Kasumi-1 (cell line): ENCODE results near the gene CTSZ.
"Not testable (repeated sequence)": the region's sequence is repeated elsewhere in the genome, so short reads cannot be mapped to it uniquely, and the experiment has no call there.

ENCODE experiments used
- DNase-seq, 2 experiments: peaks; one replicate each; lab custom pipeline; 2025; lab: John Stamatoyannopoulos, UW

CTSZ gene

DNA sequence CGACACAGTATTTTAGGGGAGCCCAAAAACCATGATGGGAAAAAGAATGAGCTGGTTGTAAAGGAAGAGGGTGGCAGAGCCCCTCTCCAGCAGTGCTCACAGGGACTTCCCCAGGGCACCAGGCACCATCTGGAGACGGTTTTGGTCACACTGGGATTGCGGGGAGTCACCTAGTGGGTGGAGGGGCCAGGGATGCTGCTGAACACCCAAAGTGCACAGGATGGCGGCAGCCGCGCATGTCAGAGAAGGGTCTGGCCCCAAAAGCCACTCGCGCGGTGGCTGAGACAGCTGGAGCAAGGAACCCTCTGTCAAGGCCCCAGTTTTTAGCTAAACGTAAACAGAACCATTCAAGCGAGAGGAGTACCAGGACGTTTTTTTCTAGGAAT lies 10.8 kb downstream of the CTSZ start:
- no peak for DNase-seq

DNA sequence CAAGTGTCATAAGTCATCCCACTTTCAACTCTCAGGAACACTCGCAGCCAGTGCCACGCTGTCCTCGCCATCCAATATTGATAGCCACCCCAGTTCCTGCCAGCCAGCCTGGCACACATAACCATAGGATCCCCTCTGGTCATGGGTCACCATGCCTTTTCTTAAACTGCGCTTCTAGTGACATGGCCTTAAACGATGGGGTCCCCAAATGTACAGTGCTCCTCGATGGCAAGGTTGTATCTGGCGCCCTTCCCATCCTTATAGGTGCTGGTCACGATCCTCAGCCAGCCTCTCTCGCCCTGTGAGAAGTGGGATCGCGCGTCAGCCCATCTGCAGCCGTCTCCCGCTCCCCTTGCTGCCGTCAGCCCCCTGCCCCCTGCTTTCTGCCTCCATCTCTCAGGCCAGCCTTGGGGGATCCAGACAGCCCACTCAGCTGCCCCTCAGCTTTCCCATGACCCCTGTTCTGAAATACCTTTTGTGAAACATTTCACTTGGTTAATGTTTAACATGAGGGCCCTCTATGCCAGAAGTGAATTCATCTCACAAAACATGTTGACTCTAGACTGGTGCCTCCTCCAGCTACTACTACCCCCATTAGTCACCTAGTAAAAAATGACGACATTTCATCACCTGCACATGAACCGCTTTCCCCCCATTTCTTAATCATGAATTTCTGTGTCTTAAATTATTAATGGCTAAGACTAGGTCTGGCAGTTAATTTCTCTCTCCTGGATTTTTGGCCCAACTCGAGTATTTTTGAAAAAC lies 11.4 kb downstream of the CTSZ start:
- no peak for DNase-seq

DNA sequence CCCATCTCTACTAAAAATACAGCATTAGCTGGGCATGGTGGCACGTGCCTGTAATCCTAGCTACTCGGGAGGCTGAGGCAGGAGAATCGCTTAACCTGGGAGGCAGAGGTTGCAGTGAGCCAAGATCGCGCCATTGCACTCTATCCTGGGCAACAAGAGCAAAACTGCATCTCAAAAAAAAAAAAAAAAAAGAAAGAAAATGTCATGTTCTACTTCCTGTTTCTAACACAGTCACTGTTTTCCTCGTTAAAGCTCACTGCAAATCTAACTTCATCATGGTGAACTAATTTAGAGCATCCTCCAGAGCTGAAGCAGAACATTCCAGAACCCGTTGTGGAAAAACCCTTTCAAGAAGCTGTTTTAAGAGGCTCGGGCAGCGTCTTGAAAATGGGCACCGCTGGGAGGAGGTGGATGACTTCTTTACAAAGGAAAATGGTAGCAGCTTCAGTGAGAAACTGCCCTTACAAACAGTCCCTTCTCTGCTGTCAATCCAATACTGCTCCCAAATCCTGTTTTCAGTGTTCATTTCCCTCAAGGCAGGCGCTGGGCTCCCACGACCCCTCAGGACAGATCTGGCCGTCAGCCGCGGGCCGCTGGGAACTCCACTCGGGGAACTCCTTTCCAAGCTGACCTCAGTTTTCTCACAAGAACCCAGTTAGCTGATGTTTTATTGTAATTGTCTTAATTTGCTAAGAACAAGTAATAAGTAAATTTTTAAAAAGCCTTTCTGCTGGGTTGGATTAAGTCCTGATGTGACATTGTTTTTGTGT lies 12.5 kb downstream of the CTSZ start:
- DNase-seq: no peak

DNA sequence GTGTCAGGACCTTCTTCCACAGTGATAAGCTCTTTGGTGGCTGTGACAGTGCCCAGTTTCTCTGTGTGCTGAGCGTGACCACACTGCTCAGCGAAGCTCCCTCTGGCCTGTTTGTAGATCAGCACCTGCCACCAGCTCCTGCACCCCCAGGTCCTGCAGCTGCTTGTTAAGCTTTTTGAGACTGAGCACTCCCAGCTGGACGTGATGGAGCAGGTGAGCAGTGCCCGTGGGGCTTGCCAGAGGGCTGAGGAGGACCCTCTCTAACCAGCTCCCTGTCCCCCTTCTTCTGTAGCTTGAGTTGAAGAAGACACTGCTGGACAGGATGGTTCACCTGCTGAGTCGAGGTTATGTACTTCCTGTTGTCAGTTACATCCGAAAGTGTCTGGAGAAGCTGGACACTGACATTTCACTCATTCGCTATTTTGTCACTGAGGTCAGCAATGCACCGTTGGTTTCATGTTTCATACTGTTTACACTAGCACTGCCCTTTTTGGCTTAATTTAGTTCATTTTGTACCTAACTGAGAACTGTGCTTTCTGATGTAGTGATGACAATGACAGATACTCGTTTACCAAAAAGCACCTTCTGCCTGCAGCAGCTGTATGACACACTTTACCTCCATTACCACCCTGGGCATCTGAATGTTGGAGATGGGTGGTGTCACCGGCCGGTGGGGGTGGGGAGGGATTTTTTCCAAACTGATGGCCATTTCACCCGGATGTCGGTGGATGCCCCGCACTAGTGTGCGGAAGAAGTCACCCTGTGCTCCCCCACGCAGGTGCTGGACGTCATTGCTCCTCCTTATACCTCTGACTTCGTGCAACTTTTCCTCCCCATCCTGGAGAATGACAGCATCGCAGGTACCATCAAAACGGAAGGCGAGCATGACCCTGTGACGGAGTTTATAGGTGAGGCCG lies 13.5 kb downstream of the CTSZ start:
- no peak for DNase-seq

DNA sequence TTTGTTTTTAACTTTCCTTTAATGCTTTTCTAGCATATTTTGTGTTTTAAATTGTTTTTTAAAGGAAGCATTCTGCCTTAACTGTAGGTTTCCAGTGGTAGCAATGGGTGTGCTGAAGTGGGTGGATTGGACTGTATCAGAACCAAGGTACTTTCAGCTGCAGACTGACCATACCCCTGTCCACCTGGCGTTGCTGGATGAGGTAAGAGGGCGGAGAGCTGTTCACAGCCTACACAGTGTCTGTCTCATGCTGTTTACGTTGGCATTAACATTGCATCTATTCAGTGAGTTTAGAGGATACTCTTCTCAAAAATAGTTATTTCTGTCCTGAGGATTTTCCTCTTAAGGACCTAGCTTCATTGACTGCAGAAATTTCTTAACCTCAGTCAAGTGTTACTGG lies 14.1 kb downstream of the CTSZ start:
- DNase-seq: no peak

DNA sequence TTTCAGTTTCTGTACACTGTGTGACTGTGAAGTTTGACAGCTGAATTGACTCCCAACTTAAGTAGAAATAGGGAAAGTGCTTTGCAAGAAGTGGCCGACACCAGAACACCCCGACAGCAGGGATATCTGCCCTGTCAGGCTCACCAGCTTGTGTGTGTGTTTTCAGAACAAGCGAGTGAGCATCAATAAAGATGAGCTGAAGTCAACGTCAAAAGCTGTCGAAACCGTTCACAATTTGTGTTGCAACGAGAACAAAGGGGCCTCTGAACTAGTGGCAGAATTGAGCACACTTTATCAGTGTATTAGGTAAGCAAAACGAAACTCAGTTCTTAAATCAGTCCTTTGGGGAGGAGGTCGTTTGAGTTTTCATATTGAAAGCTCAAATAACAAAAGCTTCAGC lies 15.3 kb downstream of the CTSZ start:
- no peak for DNase-seq

DNA sequence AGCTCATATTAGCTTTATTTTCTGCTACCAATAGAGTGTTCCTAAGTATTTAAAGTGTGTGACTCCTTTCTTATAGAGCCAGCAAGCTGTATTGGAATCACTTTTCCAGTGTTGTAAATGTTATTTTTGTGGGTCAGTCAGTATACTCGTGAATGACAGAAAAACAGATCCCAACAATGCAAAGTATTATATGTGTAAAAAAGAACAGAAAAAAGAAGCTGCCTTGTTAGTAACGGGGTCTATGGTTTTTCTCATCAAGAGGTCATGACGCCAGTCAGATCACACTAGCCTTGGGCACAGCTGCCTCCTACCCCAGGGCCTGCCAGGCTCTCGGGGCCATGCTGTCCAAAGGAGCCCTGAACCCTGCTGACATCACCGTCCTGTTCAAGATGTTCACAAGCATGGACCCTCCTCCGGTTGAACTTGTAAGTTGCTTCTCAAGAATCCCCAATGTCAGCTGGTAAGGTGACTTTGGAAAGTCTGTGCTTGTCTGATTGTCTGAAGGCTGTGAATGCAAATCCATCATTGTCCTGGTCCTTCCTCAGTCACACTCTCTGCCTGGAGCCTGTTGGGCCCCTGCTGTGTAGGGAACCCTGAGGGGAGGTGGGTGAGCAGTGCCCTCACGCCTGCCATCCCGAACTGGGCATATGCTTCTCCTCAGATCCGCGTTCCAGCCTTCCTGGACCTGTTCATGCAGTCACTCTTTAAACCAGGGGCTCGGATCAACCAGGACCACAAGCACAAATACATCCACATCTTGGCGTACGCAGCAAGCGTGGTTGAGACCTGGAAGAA lies 16.2 kb downstream of the CTSZ start:
- DNase-seq: no peak

DNA sequence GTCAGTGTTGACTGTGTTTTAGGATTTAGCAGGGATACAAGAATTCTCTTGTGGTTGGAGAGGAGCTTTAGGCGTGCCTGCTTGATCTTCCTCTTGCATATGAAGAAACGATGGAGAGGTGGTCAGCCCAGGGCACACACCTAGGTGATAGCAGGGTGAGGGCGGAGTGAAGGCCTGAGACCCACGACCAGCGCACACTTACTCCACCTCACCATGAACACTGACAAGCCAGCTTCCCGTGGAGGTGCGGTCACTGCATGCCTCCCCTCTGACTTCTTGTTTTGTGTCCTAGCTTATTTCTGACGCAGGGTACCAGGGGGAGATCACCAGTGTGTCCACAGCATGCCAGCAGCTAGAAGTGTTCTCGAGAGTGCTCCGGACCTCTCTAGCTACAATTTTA lies 17.9 kb downstream of the CTSZ start:
- DNase-seq: no peak

DNA sequence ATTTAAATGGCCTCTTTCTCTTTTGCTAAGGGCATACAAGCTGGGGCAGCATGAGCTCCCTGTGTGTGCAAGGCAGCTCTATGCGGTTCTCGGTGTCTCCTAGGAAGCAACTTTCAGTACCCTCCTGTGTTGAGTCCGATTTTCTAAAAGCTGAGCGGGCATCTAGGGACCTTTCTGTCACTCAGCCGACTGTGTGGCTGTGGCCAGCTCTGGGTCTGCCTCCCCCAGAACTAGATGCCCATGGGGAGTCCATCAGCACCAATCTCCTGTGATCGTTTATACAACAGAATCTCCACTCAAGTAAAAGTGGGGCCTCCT lies 18.5 kb downstream of the CTSZ start:
- no peak for DNase-seq

DNA sequence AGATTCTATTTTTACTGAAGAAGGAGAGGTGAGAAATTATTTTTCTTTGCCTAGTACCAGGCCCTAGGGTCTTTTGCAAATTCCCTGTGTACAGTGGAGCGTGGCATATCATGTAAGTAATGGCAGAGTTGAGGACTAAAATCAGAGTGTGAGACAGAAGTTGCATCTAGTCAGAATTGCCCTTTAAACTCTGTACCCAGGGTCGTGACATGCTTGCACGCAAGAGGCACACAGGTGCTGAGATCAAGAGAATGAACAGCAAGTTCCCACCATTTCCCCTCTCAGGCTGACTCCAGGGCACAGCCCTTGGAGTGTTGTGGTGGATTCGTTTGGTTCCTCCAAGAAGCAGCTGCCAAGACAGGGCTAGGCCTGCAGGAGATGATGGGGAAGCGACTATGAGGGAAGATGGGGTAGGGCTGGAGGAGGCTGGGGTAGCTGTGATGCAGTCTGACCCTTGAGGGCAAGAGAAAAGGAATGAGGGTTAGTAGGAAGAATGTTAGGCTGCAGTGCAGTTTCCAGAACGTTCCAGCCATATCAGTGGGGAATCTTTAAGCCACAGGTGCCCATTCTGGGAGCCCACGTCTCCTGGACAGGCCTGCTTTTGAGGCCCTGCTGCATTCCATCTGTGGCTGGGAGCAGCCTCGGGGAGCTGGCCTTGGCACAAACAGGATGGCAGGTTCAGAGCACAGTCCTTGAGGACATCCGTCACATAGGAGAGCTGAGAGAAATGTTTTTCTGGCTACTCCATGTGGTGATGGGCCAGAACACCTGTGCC lies 19.1 kb downstream of the CTSZ start:
- DNase-seq: no peak

DNA sequence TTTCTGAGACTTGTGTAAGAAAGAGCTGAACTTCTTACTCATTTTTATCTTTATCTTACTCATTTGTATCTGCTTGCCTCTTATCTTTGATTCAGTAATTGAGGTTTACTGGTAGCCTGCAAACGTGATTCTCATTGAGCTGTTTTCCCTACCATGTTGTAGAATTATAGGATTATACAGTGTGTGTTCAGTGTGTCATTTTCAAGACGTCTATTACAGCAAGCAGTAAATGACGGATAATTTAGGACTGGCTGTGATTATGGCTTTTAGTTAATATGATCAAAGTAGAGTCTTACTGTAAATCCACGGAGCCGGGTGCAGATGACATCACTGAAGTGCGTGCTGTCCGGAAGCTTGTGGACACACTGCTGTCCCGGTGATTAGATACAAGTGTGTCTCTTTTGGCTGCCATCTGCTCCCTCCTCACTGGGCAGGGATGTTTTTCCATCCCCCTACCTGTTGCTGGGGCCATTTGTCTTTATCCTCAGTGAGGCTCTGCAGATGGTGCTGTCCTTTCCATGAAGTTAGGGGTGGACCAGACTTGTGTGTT lies 20.0 kb downstream of the CTSZ start:
- no peak for DNase-seq

DNA sequence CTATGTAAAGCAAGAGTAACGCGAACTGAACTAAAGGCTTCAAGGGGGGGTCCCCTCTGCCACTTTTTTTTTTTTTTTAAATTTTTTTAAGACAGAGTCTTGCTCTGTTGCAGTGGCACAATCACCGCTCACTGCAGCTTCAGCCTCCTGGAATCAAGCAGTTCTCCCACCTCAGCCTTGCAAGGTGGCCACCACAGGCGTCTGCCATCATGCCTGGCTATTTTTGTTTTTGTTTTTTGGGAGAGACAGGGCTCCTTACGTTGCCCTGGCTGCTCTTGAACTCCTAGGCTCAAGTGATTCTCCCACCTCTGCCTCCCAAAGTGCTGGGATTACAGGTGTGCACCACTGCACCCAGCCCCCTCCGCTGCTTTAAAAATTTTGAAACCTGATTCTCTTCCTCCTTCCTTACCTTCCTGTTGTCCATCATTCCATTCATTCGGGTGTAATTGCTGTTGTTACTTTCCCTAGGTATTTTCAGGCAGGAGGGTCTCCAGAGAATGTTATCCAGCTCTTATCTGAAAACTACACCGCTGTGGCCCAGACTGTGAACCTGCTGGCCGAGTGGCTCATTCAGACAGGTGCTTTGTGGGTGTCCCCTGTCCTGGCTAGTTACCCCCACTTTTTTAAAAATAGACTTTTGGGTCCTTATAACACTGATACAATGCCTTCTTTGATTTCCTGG lies 20.6 kb downstream of the CTSZ start:
- no peak for DNase-seq

DNA sequence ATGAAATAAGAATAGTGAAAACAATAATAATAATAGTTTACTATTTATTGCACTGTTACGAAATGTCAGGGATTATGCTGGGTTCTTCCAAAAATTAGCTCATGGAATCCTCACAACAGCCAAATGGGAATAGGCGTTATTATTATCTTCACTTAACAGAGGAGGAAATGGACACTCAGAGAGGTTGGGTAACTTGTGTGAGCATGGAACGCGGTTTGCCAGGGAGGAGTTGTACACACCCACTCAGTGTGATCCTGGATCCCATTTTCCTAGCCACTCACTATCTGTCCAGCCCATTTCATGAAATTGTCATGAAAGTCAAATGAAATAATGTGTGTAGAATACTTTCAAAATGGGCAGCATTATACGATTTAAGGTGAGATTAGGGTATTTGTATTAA lies 21.4 kb downstream of the CTSZ start:
- no peak for DNase-seq

DNA sequence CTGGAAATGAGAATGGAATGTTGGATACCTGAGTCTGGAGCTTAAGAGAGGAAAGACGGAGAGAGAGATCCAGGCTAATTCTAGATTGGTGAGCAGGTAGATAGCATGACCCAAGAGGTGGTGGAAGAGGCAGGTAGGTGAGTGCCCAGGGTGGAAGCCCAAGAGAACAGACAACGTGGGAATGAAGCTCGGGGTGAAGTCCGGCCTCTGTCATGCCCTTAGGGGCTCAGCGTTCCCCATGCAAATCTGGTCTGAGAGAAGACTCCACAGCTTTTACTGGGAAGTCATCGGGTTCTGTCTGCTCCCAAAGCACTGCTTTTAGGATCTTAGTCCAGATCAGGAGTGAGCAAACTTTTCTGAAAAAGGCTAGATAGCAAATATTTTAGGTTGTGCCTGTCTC lies 22.4 kb downstream of the CTSZ start:
- DNase-seq: no peak

DNA sequence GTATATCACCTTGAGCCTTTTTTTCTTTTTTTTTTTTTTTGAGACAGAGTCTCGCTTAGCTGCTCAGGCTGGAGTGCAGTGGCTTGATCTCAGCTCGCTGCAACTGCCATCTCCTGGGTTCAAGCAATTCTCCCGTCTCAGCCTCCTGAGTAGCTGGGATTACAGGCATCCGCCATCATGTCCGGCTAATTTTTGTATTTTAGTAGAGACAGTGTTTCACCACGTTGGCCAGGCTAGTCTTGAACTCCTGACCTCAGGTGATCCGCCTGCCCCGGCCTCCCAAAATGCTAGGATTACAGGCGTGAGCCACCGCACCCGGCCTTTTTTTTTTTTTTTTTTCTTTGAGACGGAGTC lies 24.0 kb downstream of the CTSZ start:
- not testable (repeated sequence) for DNase-seq

DNA sequence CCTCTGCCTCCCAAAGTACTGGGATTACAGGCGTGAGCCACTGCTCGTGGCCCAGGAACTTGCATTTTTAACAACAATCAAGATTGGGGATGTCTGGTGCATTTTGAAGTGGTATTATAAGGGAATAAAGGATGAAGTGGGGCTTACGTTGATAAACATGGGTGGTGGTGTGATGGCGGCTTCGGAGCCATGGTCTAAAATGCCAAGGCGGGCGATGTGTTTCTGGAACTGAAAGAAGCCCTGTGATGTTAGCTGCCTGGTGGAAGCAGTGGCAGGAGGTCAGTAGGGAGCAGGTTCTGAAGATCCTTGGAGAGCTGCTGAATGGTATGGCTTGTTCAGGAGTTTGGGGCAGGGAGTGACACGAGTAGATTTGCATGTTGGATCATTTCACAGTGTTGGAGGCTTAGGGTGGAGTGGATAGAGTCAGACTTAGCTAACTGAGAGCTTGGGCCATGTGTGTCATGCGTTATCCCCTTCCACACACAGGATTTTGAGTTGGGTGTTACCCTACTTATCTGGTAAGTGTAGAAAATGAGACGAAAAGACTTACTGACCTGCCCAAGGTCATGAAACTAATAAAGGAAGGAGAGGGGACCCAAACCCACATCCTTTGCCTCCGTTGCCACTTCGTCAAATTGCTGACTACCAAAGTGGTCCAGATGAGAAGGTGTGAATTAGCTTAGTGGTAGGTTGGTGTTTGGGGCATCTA lies 24.5 kb downstream of the CTSZ start:
- no peak for DNase-seq

DNA sequence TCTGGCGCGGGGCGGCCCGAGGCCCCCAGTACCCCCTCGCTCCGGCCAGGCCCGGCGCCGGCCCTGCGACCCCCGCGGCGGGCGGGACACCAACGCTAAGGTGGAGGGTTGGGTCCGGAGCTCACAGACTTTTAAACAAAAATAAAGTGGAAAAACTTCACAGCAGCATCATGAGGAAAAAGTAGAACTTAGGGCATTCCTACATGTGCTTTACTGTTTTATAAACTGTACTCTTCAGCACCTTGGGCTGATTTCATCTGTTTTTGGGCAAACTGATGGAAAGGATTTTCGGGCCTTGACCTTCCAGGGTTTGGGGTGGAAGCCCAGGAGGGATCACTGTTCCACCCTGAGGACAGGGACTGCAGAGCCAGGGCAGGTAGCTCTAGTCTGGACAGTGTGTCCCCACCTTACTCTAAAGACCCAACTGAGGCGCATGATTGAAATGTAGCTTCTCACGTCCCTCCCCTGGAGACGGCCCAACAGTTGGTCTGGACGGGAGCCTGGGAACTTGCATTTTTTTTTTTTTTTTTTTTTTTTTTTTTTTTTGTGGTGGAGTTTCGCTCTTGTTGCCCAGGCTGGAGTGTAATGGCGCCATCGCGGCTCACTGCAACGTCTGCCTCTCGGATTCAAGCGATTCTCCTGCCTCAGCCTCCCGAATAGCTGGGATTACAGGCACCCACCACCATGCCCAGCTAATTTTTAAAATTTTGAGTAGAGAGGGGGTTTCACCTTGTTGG lies 25.3 kb downstream of the CTSZ start:
- DNase-seq: peak in 1 of 2 experiments; percentile 45

DNA sequence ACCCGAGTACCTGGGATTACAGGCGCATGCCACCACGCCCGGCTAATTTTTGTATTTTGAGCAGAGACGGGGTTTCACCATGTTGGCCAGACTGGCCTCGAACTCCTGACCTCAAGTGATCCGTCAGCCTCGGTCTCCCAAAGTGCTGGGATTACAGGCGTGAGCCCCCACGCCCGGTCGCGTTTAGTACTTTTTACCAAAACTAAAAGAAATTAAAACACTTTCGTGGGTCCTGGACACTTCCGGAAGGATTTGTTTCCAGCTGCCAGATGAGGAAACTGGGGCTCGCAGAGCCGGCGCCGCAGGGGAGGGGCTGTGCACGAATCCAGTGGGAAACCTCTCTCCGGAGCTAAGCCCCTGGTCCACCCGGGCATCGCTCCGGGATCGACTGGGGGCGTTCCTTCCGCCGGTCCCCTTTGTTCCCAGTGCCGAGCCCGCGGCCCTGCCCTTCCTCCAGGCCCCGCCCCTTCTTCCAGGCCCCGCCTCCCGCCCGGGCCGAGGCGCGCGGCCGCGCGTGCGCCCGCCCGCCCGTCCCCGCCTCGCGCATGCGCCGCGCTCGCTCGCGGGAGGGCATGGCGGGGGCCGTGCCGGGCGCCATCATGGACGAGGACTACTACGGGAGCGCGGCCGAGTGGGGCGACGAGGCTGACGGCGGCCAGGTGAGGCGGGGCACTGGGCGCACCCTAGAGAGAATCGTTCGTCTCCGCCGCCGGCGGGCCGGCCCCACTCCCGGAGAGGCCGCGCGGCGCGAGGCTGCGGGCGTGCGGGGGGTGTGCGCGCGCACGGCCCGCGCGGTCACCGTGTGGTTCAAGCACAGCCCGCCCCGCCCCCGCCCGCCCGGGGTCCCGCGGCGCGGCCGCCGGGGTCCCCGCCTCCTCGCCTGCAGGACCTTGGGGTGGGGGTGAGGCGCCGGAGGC lies 26.1 kb downstream of the CTSZ start, which contains the start of gene NELFCD:
NELFCD (plus strand) TSS at position 546 of the 917 bp plus-strand sequence; CDS start at position 600, 54 bp downstream.
- peak; percentile 38 to 58 for DNase-seq
